DMS79 (cell line): Measurements from ENCODE around the gene HAVCR1.
"Not testable (repeated sequence)": the region's sequence is repeated elsewhere in the genome, so short reads cannot be mapped to it uniquely, and the experiment has no call there.

Experiments used
- DNase-seq: peaks from one replicate; lab custom pipeline; 2025; lab: John Stamatoyannopoulos, UW

HAVCR1 gene

DNA sequence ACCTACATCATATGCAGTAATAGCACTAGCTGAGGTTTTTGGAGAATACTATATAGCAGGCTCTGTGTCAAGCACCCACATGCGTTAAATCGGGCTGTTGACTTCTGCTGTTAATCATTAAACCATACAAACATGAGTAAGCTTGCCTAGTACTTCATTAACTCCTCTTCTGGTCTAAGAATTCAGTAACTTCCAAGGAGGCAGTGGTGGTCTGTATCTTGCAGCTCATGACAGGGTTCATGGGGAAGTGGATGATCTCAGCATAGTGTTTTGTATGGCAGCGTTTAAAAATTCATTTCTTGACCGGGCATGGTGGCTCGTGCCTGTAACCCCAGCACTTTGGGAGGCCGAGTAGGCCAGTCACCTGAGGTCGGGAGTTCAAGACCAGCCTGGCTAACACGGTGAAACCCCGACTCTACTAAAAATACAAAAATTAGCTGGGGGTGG lies at the start of gene HAVCR1:
TSS of gene HAVCR1 (minus strand) at position 24 of the 447 bp plus-strand sequence. CDS start 1,173 bp downstream, outside the sequence.
- DNase-seq: no peak

DNA sequence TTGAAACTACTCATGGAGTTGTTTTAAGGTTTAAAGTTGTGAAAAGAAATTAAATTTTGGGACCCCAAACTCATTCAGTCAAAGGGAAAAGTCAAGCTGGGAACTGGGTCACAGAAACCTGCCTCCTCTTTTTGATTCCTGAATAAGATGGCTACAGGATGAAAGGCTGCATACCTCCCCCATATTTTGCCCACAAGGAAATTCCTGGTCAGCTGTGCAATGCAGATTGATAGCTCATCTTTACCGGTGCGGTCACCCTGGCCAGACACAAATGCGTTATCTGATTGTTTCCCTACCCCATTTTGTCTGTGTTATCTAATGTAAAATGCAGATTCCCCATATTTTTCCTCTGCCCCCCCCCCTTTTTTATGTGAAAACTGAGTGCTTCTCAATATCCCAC lies 48.6 kb upstream of the HAVCR1 start:
- no peak for DNase-seq

DNA sequence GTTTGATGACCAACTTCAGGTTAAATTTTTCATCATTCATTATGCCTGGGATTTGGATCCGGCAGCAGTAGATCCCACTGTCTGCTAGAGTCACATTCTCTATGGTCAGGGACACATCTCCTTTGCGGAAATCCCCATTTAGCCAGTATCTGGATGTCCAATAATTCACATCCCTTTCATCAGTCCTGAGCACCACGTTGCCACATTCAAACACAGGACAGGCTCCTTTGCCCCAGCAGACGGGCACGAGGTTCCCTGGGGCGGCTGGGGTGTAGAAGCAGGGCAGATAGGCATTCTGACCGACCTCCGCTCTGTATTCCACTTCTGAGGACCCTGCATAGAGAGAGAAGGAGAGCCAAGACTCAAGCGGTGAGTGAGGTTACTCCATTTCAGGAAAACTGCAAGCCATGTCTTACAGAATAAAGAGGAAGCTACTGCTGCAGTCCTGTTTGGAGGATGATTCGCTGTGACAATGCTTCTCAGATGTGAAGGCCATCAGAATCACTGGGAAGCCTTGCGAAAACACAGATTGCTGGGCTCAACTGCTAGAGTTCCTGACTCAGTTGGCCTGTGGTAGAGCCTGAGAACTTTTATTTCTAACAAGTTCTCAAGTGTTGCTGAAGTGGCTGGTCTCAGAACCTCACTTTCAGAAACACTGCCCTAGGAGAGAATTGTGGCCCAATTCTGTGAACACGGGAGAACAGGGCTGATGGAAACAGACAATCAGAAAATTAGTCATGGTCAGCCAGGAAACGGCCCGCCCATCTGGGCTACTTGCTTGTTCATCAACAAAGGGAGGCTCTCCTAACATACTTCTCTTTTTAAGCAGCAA lies 47.9 kb upstream of the HAVCR1 start:
- no peak for DNase-seq

DNA sequence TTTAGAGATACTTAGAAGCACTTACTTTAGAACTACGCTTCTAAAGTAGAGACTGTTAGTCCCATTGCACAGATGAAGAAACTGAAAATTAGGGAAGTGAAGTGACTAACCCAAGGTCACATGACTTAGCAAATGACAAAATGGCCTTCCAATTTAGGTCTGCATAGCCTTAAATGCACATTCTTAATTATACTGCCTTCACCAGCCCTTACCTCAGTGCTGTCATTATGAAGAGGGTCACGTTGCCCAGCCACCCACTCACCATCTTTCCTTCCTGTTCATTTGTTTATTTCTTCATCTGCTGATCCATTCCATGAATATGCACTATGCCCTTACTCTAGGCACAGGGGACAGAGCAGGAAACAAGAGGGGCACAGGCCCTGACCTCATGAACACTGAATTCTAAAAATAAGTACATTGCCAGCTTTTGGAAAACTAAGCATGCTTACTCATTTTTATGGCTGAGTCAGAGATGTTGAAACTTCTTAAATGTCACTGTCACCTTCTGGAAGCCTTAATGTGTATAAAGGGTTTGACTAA lies 41.3 kb upstream of the HAVCR1 start:
- no peak for DNase-seq

DNA sequence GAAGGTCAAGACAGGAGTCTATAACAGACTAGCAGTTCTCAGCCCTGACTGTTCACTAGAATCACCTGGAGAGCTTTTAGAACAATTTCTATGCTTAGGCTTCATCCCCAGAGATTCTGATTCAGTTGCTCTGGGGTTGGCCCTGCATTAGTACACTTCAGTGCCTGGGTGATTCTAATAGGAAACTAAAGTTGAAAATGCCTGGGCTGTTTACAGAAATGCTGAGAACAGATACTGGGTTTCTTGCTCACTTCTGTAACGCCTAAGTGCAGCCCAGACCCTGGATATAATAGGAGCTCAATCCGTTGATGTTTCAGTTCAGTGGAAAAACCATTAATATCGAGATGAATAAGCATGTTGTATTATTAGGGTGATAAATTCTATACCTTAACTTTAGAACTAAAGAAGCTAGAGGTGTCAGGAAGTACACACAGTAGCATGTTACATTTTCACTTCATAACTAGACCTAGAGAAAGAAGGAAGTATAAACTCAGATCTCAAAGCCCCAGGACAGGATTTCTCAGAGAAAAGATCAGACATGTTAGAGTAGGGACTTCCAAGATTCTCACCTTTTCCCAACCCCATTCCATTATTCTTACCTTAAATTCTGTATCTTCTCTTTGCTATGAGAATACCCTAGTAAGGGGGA lies 29.6 kb upstream of the HAVCR1 start:
- DNase-seq: no peak

DNA sequence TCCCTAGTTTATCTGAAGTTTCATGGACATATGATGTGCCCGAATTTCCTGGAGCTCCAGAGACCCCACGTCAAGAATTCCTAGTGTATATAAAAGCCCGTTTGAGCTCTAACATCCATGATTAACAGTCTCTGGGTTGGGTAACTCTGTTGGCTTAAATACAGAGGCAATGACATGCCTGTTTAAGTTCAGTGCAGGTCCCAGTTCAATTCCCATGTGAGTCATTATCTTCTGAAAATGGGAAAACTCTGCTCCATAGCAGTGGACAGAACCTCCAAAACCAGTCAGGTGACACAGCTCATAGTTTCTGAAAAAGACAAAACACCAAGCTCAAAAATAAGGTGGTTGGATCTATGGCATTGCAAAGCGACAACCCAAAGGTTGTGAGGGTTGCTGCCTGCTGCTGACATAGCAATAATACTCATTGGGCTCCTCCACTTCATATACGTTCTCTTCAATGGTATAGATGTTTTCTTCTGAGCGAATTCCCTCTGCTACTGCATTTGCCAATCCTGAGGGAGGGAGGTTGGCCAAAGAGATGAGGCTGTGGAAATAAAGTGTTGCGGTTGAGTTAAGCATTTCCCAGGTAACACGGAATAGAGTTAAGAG lies 27.9 kb upstream of the HAVCR1 start:
- no peak for DNase-seq

DNA sequence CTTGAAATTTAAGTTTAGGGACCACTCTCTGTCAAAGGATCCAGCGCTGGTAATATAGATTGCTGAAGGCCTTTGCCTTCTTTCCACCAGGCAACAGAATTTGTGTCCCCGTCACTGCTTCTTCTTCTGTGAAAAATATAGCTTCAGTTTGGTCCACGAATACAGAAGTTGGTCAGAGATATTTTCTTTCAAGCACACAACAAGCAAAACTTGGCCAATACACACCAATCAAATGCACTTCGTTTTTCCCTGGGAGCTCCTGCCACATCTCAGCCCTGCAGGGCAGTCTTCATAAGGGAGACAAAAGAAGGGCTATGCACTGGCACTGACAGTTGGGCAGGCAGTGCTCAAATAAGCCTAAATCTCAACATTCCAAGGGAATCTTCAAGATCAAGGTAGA lies 27.0 kb upstream of the HAVCR1 start:
- no peak for DNase-seq

DNA sequence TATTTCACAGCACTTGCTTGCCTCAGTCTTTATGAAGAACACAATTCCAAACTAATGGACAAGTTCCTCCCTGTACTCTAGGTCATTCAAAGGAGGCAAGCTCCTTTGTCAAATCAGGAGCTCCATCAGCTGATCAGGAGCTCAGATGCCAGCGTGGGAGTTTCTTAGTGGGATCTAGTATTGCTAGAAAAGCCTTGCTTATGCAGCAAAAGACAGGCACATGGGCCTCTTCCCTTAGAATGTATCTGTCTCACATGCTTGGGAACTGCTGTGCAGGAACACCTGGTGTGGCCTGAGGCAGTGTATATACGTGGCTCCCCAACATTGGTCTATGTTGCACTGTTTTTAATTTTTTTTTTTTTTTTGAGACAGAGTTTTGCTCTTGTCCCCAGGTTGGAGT lies 21.4 kb upstream of the HAVCR1 start:
- DNase-seq: no peak

DNA sequence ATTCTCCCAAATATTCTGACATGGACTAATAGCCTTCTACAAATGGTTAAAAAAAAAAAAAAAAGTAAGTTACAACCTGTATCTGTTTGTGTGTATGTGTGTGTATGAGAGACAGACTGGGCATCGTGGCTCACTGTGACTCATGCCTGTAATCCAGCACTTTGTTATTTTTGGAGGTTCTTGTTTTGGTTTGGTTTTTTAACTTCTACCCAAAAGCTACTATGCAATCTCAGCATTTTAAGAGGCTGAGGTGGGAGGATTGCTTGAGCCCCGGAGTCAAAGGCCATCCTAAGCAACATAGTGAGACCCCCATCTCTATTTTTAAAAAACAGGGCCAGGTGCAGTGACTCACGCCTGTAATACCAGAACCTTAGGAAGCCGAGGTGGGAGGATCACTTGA lies 17.6 kb upstream of the HAVCR1 start:
- DNase-seq: no peak

DNA sequence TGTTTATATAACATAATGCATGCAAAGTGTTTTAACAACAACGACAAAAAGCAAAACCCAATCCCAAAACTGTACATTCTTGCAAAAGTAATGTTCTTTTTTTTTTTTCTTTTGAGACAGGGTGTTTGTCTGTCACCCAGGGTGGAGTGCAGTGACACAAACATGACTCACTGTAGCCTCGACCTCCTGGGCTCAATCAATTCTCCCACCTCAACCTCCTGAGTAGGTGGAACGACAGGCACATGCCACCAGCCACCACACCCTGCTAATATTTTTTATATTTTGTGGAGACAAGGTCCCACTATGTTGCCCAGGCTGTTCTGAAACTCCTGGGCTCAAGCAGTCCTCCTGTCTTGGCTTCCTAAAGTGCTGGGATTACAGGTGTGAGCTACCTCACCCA lies 13.6 kb upstream of the HAVCR1 start:
- DNase-seq: no peak

DNA sequence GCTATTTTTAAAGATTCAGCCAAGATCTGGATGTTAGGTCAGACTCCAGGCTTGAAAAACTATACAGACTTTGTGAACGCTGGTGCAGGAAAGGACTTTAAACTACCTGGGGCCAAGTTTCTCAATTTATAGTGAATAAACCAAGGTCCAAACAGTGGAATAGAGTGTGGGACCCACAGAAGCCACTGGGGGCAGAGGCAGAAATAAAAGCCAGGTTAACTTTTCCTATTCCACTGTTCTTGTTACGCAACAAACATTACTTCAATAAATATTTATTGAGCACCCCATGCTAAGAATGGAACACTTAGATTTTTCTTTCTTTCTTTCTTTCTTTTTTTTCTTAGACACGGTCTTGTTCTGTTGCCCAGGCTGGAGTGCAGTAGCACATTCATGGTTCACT lies 11.0 kb upstream of the HAVCR1 start:
- no peak for DNase-seq

DNA sequence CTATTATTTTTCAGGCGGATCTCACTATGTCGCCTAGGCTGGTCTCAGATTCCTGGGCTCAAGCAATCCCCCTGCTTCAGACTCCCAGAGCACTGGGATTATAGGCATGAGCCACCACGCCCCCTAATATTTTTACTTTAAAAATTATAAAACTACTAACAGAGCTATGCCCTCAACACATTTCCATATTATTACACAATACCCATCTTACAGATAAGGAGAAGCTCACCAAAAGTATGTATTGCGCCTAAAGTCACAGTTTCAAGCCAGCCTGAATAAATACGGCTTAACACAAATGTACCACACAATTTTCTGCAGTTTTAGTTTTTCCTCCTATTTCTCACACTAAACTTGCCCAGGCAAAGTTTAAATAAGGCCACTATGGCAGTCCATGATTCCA lies 9.9 kb upstream of the HAVCR1 start:
- DNase-seq: no peak

DNA sequence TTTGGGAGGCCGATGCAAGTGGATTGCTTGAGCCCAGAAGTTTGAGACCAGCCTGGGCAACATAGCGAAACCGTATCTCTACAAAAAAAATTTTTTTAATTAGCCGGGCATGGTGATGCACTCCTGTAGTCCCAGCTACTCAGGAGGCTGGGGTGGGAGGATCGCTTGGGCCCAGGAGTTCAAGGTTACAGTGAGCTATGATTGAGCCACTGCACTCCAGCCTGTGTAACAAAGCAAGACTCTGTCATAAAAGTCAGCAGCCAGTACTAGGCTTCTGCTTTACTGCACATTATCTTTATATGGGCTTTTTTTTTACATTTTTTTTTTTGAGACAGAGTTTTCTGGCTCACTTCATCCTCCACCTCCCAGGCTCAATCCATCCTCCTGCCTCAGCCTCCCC lies 9.4 kb upstream of the HAVCR1 start:
- DNase-seq: no peak

DNA sequence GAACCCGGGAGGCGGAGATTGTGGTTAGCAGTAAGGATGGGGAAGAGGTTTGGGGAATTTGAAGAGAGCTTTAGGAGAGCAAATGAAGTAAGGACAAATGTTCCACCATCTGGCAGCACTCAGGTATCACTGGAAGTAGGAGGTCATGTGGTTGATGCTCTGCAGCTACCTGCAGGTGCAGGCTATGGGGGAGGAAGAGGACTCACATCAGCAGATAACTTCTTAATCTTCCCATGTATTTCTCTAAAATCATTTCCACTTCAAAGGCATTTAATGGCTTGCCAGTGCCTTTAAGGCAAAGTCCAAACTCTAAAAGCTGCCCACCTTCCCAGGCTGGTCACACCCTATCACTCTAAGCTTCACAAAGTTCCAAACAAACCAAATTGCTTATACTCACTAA lies 8.1 kb upstream of the HAVCR1 start:
- DNase-seq: peak; percentile 42

DNA sequence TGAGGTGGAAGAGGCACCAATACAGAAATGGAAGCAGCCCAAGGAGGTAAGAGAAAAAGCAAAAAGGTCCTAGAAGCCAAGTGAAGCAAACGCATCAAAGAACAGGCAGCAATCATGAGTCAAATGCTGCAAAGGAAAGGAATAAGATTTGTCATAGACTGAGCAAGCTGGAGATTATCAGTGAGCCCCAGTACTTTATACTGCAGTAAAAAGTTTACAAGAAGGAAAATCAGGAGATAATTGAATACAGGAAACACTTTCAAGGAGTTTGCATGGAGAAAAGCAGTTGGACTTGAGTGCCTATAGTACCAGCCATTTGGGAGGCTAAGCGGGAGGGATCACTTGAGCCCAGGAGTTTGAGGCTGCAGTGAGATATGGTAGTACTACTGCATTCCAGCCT lies 7.2 kb upstream of the HAVCR1 start:
- no peak for DNase-seq

DNA sequence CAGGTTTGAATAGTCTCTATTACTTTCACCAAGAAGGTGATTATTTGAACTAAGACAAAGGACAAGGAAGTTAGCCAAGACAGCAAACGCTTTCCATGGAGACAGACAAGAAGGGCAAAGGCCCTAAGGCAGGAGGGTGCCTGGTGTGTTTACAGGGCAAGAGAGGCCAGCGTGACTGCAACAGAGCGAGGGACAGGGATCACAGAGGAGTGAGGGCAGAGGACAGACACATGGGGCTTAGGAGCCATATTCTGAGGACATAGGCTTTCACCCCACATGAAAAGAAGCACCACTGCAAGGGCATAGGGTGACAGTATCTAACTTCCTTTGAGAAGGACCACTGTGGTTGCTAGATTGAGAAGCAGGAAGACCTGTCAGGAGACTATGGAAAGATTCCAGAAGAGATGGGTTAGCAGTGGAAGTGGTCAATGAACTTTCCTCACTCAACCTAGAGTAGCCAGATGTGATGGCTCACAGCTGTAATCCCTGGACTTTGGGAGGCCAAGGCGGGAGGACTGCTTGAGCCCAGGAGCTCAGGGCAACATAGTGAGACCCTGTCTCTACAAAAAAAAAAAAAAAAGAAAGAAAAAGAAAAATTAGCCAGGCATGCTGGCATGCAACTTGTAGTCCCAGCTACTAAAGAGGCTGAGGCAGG lies 5.0 kb upstream of the HAVCR1 start:
- no peak for DNase-seq

DNA sequence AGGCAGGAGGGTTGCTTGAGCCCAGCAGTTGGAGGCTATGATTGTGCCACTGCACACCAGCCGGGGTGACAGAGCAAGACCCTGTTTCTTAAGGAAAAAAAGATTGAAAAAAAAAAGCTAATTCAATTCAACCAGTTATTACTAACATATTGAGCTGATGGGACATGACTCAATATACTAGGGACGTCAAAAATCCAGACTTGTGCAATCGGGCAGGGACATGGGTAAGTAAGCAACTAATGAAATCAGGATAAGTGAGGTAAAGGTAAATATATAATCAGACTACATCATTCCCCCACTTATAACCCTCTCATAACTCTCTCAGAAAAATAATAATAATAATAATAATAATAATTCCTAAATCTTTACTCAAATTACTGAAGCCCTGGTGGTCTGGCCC lies 975 bp upstream of the HAVCR1 start:
- no peak for DNase-seq

DNA sequence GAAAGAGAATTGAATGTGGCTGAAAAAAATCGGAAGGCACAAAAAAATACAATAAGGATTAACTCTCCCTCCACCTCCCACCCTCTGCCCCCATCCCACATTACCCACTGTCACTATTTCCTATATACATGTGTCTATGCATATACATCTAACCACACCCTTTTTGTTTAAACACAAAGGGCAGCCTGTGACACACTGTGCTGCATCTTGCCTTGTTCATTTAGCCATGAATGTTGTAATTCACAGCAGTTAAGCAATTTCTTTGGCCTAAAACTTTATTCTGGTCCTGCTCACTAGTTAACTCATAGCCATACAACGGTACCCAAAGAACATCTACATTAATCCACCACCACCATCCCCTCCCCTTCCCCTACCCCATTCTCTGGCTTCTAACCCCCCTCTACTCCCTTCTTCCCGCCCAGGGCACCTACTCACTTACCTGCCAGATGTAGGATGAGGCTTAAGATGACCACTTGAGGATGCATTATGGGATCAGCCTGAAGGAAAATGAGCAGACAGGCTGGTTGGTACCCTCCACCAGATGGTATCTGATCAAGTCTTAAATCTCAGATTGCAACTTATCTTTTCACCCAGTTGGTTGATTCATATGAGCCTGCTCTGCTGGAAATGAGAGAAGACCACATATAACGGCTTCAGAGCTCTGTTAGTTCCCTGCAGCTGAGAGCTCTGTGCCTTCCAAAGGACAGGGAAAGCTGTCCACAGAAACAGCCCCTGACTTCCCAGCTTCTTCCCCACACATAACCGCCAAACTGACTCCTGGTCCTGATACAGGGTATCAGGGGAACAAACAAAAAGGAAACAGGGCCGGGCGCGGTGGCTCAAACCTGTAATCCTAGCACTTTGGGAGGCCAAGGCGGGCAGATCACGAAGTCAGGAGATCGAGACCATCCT lies 1.2 kb downstream of the HAVCR1 start:
- DNase-seq: no peak

DNA sequence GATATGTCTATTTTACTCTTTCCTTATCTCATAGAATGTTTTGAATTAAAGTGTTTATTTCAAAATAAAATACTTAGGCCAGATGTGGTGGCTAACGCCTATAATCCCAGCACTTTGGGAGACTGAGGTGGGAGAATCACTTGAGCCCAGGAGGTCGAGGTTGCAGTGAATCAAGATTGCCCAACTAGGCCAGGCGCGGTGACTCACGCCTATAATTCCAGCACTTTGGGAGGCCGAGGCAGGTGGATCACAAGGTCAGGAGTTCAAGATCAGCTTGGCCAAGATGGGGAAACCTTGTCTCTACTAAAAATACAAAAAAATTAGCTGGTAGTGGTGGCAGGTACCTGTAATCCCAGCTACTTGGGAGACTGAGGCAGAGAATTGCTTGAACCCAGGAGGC lies 2.1 kb downstream of the HAVCR1 start:
- DNase-seq: not testable (repeated sequence)

DNA sequence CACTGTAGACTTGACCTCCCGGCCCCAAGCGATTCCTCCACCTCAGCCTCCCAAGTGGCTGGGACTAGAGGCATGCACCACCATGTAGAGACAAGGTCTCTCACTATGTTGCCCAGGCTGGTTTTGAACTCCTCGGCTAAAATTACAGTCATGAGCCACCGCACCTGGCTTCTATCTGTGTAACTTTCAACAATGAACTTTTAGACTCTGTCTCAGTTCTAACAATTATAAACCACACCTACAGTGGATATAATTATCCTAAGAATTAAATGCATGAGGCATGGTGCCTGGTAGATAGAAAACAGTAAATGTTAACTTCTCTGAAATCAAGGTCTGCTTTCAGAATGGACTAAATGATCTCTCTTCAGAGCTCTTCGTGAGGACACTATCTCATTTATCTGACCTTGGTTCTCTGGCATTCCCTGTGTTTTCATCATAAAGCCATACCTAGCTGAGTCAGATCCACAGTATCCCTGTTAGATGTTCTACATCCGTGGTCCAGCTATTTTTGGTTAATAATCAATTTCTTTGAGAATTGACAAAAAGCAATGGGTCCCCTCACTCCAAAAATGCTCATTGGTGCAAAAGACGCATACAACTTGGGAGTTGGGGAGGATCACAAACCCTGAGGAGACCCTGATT lies 7.2 kb downstream of the HAVCR1 start:
- no peak for DNase-seq

DNA sequence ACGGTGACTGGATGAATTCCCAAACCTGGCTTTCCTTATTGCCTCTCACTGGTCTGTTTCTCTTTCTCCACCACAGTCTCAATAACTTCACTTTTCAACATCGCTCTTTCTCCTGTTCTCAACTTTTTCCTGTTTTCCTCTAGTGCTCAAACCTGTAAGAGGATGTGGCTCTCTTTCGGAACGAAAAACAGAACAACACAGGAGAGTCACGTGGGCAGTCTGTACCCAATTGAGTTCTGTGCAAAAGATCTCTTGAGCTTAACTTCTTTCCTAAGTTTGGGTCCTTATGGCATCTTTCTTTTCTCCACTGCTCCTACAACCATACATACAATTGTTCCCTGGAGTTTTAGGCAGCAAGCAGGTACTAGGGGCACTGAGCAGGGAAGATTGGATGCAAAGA lies 8.9 kb downstream of the HAVCR1 start:
- no peak for DNase-seq
